Measurements from ENCODE around the gene RASL11A. TPM values are rescaled to one million over a fixed set of nuclear protein-coding genes. Genes with fewer than 3 reads are reported as not detected.

The RASL11A gene
- total and polyA plus RNA-seq, 8 donors: 3.1 to 31.5 (median 11.6) TPM; not detected in 1

- TF ChIP-seq CTCF (IDR thresholded peaks at IDR 0.05): no peak
- TF ChIP-seq POLR2A (IDR thresholded peaks at IDR 0.05): no peak
- TF ChIP-seq EP300 (IDR thresholded peaks at IDR 0.05): no peak
- TF ChIP-seq POLR2AphosphoS5 (IDR thresholded peaks at IDR 0.05): no peak
- Histone ChIP-seq H3K4me1 (no peaks in the 10 kb centered on the region), H3K9me3 (no peaks in the 10 kb centered on the region), H3K27ac (no peak overlapping the region), H3K36me3 (no peaks in the 10 kb centered on the region), H3K27me3 (no peaks in the 10 kb centered on the region), H3K4me3 (no peak overlapping the region)
- DNase-seq: no peak
- intact Hi-C loops (cut with DNase I; ENCODE audit: low total_unique reads): no loop called here
- 67 to 75% (median 69%) methylated on average over 8 of the region's 8 CpGs for WGBS, 5 donors
Observed at GRCh38 chr13:27293076-27293691, 22.6 kb downstream of the RASL11A start.

- no peak for DNase-seq
- intact Hi-C loops (cut with DNase I; ENCODE audit: low total_unique reads): no loop called here
- no peak overlapping the region for H3K27ac ChIP-seq
Observed at GRCh38 chr13:27293873-27294515, 23.4 kb downstream of the RASL11A start.

GRCh38 chr13:27295096-27295495, 24.5 kb downstream of the RASL11A start:
- TF ChIP-seq CTCF (IDR thresholded peaks at IDR 0.05): no peak
- TF ChIP-seq EP300 (IDR thresholded peaks at IDR 0.05): no peak
- no peak for TF ChIP-seq POLR2AphosphoS5 (IDR thresholded peaks at IDR 0.05)
- no peak for TF ChIP-seq POLR2A (IDR thresholded peaks at IDR 0.05)

More at GRCh38 chr13:27293873-27294515, 23.4 kb downstream of the RASL11A start:
- Histone ChIP-seq H3K4me1 (no peaks in the 10 kb centered on the region), H3K36me3 (no peaks in the 10 kb centered on the region), H3K4me3 (no peak overlapping the region), H3K27me3 (no peaks in the 10 kb centered on the region), H3K9me3 (no peaks in the 10 kb centered on the region)
- TF ChIP-seq POLR2A (IDR thresholded peaks at IDR 0.05) (no peak), EP300 (IDR thresholded peaks at IDR 0.05) (no peak), CTCF (IDR thresholded peaks at IDR 0.05) (no peak), POLR2AphosphoS5 (IDR thresholded peaks at IDR 0.05) (no peak)
- whole genome bisulfite sequencing, 5 donors: 45 to 72% (median 67%) methylated on average over 4 of the region's 4 CpGs

GRCh38 chr13:27295660-27296059, 25.0 kb downstream of the RASL11A start:
- H3K4me1 ChIP-seq: no peaks in the 10 kb centered on the region
- H3K27ac ChIP-seq: no peak overlapping the region
- no peaks in the 10 kb centered on the region for H3K27me3 ChIP-seq
- H3K36me3 ChIP-seq: no peaks in the 10 kb centered on the region
- no peaks in the 10 kb centered on the region for H3K9me3 ChIP-seq
- 54 to 80% (median 68%) methylated on average over 4 of the region's 4 CpGs for WGBS, 5 donors
- intact Hi-C loops (cut with DNase I; ENCODE audit: low total_unique reads): no loop called here
- H3K4me3 ChIP-seq: no peak overlapping the region
- DNase-seq: no peak
- TF ChIP-seq POLR2A (IDR thresholded peaks at IDR 0.05) (no peak), EP300 (IDR thresholded peaks at IDR 0.05) (no peak), CTCF (IDR thresholded peaks at IDR 0.05) (no peak), POLR2AphosphoS5 (IDR thresholded peaks at IDR 0.05) (no peak)

More at GRCh38 chr13:27295096-27295495, 24.5 kb downstream of the RASL11A start:
- 82 to 90% (median 87%) methylated on average over 7 of the region's 7 CpGs for WGBS, 5 donors
- H3K4me1 ChIP-seq: no peaks in the 10 kb centered on the region
- no peaks in the 10 kb centered on the region for H3K9me3 ChIP-seq
- no peak overlapping the region for H3K4me3 ChIP-seq
- intact Hi-C loops (cut with DNase I; ENCODE audit: low total_unique reads): no loop called here
- H3K27me3 ChIP-seq: no peaks in the 10 kb centered on the region
- no peaks in the 10 kb centered on the region for H3K36me3 ChIP-seq
- no peak overlapping the region for H3K27ac ChIP-seq
- DNase-seq: no peak

All from stomach (tissue), 9 donors.